Kidney epithelial cell (primary cell): ENCODE measurements around the gene PRRT4. TPM values are rescaled to one million over a fixed set of nuclear protein-coding genes. Genes with fewer than 3 reads are reported as not detected.

ENCODE experiments used
- DNase-seq: peaks from one replicate; pipeline ENCODE4 v3.0.0-alpha.2; 2010; ENCODE audit warnings: low read depth
- H3K27me3 ChIP-seq: 2 replicates; pipeline ENCODE4 v1.6.0; 2011; ENCODE audit warnings: low read length; ENCODE audit not compliant: control insufficient read depth, insufficient read depth
- H3K36me3 ChIP-seq: 2 replicates; pipeline ENCODE4 v1.5.1; 2011; ENCODE audit warnings: low read length; ENCODE audit not compliant: control insufficient read depth, insufficient read depth
- H3K4me3 ChIP-seq: 2 replicates; pipeline ENCODE4 v1.5.1; 2011; ENCODE audit warnings: low read depth, mild to moderate bottlenecking, control low read depth, low read length
- total RNA-seq: library from RNA; depleted of rRNA; stranded (reverse); fragments of >200 nt; gene quantifications from 2 replicates; pipeline ENCODE4 v1.2.3, GENCODE V29; 2015
- TF ChIP-seq, protein P1 (sequence below): IDR thresholded peaks from 2 replicates; pipeline ENCODE4 v1.5.1; 2011; ENCODE audit warnings: mild to moderate bottlenecking, moderate library complexity, low read length, control low read depth, inconsistent platforms; ENCODE audit not compliant: insufficient read depth, poor library complexity, severe bottlenecking

PRRT4 gene
- total RNA-seq, 1 donor from 2014 or later: not detected

DNA sequence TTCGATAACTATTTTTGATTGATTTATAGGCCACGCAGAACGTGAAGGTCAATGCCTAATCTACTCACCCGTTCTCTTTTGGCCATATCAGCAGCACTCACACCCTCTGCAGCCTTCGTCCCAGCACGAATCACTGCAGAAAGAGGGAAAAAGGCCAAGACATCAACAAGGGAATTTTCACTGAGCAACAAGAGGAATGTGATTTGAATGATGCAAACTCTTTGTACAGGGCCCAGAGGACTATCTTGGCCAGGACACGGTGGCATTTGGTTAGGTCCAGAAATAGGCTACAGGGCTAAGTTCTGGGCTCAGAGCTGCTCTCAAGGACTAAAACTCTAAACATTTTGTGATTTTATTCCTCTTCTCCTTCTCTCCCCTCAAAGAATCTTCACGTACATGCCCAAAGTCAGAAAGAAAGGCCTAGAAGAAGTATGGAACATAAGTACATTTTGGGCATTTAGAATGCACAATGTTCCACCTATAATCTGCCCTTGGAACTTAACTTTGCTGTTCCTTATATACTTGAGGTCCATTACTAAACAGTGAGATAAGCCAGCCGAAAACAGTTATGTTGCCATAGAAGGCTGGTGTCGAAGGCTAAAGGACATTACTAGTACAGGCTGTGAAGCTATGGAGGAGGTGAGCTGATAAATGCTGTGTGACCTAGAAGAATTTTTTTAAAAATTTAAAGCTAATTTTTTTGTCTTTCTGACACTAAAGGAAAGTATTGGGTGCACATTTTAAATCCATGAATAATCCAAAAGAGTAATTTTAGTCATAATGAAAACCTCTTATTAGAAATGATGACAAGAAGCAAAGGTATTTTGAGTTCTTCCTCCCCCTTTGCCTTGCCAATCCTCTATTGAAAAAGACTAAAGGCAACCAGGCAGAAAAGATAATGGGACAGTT is 37.8 kb downstream of the PRRT4 start:
- Histone ChIP-seq H3K36me3 (no peaks in the 10 kb centered on the region), H3K27me3 (no peaks in the 10 kb centered on the region), H3K4me3 (no peak overlapping the region)
- DNase-seq: no peak
- TF ChIP-seq, protein P1, sequence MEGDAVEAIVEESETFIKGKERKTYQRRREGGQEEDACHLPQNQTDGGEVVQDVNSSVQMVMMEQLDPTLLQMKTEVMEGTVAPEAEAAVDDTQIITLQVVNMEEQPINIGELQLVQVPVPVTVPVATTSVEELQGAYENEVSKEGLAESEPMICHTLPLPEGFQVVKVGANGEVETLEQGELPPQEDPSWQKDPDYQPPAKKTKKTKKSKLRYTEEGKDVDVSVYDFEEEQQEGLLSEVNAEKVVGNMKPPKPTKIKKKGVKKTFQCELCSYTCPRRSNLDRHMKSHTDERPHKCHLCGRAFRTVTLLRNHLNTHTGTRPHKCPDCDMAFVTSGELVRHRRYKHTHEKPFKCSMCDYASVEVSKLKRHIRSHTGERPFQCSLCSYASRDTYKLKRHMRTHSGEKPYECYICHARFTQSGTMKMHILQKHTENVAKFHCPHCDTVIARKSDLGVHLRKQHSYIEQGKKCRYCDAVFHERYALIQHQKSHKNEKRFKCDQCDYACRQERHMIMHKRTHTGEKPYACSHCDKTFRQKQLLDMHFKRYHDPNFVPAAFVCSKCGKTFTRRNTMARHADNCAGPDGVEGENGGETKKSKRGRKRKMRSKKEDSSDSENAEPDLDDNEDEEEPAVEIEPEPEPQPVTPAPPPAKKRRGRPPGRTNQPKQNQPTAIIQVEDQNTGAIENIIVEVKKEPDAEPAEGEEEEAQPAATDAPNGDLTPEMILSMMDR: no peak

DNA sequence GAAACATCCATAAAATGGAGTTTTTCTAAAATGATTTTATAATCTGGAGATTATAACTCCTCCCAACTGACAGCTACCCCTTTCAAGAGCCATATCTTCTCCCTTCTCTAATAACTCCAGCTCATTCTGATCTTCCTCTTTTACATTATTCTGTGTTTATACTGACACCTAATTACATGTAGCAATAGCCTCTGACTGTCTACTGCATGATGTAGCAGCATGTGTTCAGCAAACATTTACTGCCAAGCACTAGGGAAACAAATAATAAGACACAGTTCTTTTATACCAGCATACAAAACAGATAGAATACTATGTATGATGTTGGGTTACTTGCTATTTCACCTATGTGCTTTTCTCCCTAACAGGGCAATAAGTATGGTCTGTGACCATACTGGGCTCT is 38.5 kb downstream of the PRRT4 start:
- H3K36me3 ChIP-seq: no peaks in the 10 kb centered on the region
- no peaks in the 10 kb centered on the region for H3K27me3 ChIP-seq
- H3K4me3 ChIP-seq: no peak overlapping the region
- no peak for DNase-seq
- TF ChIP-seq, protein P1: no peak

DNA sequence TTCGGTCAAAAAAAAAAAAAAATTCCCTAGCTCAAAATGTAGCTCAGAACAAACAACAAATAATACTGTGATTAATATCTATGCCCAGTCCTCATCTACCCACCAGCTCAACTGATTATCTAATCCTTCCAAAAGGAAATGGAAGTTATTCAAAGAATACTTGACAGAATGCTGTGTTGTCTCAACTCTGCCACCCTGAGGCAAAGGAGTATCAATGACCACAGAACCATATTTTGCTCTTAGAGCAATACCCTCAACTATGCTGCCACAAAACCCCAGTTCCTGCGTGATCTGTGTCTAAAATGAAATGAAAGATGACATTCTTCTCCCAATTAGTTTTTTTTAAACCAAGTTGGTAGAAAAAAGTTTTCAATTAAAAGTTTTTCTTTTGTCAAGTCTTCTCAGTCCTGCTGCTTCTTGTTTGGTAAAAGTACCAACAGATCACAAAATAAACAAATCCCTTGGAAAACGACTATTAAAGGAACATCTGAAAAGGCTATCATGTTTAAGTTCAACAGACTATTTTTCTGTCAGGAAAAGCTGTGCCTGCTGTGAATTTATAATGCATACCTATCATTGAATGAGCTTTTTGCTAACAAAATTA is 39.3 kb downstream of the PRRT4 start:
- Histone ChIP-seq H3K36me3 (no peaks in the 10 kb centered on the region), H3K27me3 (no peaks in the 10 kb centered on the region), H3K4me3 (no peak overlapping the region)
- no peak for DNase-seq
- TF ChIP-seq, protein P1: peak; percentile 34

DNA sequence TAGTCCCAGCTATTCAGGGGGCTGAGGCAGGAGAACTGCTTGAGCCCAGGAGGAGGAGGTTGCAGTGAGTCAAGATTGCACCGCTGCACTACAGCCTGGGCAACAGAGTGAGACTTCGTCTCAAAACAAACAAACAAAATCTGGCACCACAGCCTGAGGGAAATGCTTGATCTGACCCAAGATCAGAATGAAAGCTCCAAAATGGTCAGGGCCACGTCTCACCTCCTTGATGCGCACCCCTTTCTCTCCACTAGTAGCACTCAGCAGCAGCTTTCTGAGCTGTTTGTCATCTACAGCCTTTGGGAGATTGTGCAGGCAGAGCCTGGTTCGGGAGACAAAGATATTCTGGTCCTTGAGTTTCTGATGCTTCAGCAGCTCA is 40.5 kb downstream of the PRRT4 start:
- no peaks in the 10 kb centered on the region for H3K36me3 ChIP-seq
- no peak for DNase-seq
- no peak overlapping the region for H3K4me3 ChIP-seq

DNA sequence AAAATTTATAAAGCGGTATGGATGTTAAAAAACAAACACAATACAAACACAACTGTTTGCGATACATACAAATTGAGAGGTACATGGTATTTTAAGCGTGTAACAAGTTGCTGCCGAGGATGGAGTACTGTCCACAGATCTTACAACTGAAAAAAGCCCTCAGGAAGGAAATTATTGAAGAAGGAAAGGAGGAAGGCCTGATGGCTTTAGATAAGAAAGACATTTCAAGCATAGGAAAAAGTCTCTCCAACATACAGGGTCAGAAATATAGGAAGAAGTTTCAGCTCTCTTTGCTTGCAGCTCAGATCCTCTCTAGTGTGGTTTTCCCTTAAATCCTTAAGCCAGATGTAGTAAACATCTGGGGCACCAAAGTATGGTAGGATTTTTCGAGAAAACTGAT is 42.8 kb downstream of the PRRT4 start:
- TF ChIP-seq, protein P1: no peak
- H3K36me3 ChIP-seq: peaks cover under 1% of the 10 kb centered on the region
- H3K27me3 ChIP-seq: no peaks in the 10 kb centered on the region
- no peak for DNase-seq
- H3K4me3 ChIP-seq: no peak overlapping the region

More for the DNA sequence above, 40.5 kb downstream of the PRRT4 start:
- H3K27me3 ChIP-seq: no peaks in the 10 kb centered on the region
- TF ChIP-seq, protein P1: no peak
